Mucosa of descending colon (tissue), 3 donors: Measurements from ENCODE around the gene NLRP9. TPM values are rescaled to one million over a fixed set of nuclear protein-coding genes. Genes with fewer than 3 reads are reported as not detected.

Source experiments
- ATAC-seq: fragments of 200-7000 bp; cut with Tn5 transposase; one replicate; pipeline ENCODE4 v1.9.1; 2020; ENCODE audit warnings: mild to moderate bottlenecking, moderate library complexity
- DNase-seq, 3 donors: peaks; one replicate each; pipeline ENCODE4 v3.0.0-alpha.2; 2020
- H3K36me3 ChIP-seq: fragments of 200-600 bp; one replicate; pipeline ENCODE4 v1.8.0; 2021; ENCODE audit warnings: low read depth, mild to moderate bottlenecking
- H3K4me1 ChIP-seq: fragments of 200-600 bp; one replicate; pipeline ENCODE4 v1.8.0; 2021; ENCODE audit warnings: low read depth, mild to moderate bottlenecking
- H3K4me3 ChIP-seq: fragments of 200-600 bp; one replicate; pipeline ENCODE4 v1.8.0; 2021; ENCODE audit warnings: mild to moderate bottlenecking
- H3K9me3 ChIP-seq: fragments of 200-600 bp; one replicate; pipeline ENCODE4 v1.8.0; 2021; ENCODE audit warnings: mild to moderate bottlenecking
- intact Hi-C, 2 donors: fragments of 100-400 bp; cut with DNase I in 1 of 2; cut with micrococcal nuclease in 1 of 2; formaldehyde crosslinking; loops; one replicate each; pipeline versions ENCODE4 v1.11.0 to v1.11.1; 2022; cut with DNase I, micrococcal nuclease
- total RNA-seq, 3 donors: library from RNA; stranded (reverse); fragmentation: NEBNext Ultra II Directional in 2 of 3; extraction: Animal tissue kit (Norgen Biotek cat#: 25700) in 2 of 3; gene quantifications; one replicate each; pipeline versions ENCODE4 v1.2.1 to v1.2.4, GENCODE V29; 2021 to 2023
- TF ChIP-seq, protein P1 (sequence below): fragments of 200-600 bp; IDR thresholded peaks from one replicate; pipeline ENCODE4 v1.8.0; 2022; ENCODE audit warnings: antibody characterized with exemption, mild to moderate bottlenecking
- donor health status: DM: no; HTN: no; CAD: no; lungs with moderate emphysema.
- donor health status: DM: no; HTN: no; CAD: no.
- donor health status: DM: no; HTN: yes; CAD: no.

The NLRP9 gene
- total RNA-seq, 3 donors from 2014 or later = not detected

- peaks cover 70% of the 10 kb centered on the region for H3K4me1 ChIP-seq
- no peaks in the 10 kb centered on the region for H3K9me3 ChIP-seq
- intact Hi-C loops = no loop called here
- H3K36me3 ChIP-seq = peaks cover 5% of the 10 kb centered on the region
- H3K4me3 ChIP-seq = no peak overlapping the region
- TF ChIP-seq, protein P1, sequence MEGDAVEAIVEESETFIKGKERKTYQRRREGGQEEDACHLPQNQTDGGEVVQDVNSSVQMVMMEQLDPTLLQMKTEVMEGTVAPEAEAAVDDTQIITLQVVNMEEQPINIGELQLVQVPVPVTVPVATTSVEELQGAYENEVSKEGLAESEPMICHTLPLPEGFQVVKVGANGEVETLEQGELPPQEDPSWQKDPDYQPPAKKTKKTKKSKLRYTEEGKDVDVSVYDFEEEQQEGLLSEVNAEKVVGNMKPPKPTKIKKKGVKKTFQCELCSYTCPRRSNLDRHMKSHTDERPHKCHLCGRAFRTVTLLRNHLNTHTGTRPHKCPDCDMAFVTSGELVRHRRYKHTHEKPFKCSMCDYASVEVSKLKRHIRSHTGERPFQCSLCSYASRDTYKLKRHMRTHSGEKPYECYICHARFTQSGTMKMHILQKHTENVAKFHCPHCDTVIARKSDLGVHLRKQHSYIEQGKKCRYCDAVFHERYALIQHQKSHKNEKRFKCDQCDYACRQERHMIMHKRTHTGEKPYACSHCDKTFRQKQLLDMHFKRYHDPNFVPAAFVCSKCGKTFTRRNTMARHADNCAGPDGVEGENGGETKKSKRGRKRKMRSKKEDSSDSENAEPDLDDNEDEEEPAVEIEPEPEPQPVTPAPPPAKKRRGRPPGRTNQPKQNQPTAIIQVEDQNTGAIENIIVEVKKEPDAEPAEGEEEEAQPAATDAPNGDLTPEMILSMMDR = no peak
- DNase-seq (peak in 1 of 3 donors; percentile 24), ATAC-seq (no peak)
These were observed 56.8 kb downstream of the NLRP9 start for GRCh38 chr19:55681131-55682092.

GRCh38 chr19:55680339-55681130, 57.7 kb downstream of the NLRP9 start:
- Histone ChIP-seq H3K9me3 (no peaks in the 10 kb centered on the region), H3K4me3 (no peak overlapping the region), H3K4me1 (peaks cover 68% of the 10 kb centered on the region), H3K36me3 (peaks cover 5% of the 10 kb centered on the region)
- intact Hi-C loops = no loop called here
- no peak for DNase-seq
- no peak for ATAC-seq
- TF ChIP-seq, protein P1 = no peak

DNA sequence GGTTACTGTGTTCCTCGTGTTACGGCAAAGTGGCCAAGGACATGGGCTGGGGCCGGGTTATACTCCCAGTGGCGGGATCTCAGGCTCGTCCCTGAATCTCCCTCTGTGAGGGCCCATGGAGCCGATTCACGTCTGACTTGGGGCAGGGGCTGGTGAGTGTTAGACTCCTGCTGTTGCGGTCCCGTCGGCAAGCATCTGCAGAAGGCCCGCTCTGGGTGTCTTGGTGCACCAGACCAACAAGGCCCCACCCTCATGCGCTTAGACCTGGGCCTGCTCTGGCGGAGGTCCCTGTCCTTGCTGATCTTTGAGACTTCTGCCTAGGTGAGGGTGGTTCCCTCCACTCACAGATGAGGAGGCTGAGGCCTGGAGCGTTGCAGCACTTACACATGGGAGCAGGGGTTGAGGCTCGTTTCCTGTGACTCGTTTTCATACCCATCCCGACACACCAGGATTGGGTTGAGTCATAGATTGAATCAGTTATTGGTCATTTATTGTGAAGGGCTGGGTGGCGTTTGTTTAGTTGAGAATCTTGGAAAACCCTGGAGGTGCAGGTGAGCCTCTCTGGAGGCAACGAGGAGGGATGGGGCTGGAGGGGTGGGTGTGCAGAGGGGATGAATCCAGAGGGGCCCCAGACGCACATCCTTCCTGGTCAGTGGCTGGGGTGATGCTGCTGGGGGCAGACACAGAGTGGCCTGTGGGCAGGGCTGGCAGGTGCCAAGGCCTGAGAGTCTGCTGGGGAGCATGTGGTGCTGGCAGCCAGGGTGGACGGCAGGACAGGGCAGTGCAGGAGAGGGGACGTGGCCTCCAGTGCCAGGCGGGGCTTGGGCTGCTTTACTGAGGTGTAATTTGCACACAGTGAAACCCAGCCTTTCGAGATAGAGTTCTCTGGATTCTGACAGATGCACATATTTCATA, 58.6 kb downstream of the NLRP9 start:
- DNase-seq (no peak), ATAC-seq (no peak)
- intact Hi-C loops = no loop called here
- no peaks in the 10 kb centered on the region for H3K9me3 ChIP-seq
- H3K4me3 ChIP-seq = no peak overlapping the region
- H3K4me1 ChIP-seq = peaks cover 59% of the 10 kb centered on the region
- TF ChIP-seq, protein P1 = no peak
- H3K36me3 ChIP-seq = peaks cover 5% of the 10 kb centered on the region

DNA sequence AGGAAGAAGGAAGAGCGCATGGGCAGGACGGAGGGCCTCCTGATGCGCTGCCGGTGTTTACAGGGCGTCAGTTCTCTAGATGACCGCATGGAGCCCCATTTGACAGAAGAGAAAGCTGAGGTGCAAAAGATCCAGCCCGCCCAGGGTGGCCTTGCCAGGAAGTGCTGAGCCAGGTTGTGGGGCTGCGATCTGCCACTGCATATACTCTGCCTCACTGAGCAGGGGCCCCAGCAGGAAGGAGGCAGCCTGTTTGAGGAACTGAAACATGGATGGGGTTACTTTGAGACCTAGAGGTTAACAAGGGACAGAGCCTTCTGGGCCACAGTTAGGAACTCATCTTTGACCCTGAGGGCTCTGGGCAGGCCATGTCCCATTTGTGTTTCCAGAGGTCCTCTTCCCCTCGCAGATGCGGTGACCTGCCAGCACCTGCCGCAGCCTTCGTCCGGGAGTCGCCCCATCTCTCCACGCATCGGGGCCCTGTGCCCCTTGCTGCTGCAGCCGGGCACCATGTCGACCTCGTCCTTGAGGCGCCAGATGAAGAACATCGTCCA, 60.0 kb downstream of the NLRP9 start:
- Histone ChIP-seq H3K9me3 (no peaks in the 10 kb centered on the region), H3K4me1 (peaks cover 52% of the 10 kb centered on the region), H3K36me3 (peaks cover 5% of the 10 kb centered on the region), H3K4me3 (no peak overlapping the region)
- TF ChIP-seq, protein P1 = no peak
- intact Hi-C loops = no loop called here
- ATAC-seq = peak; percentile 21
- peak in 2 of 3 donors; percentile 59 to 85 for DNase-seq
